ENCODE results near the gene BCORL1.

The BCORL1 gene

GRCh38 chrX:130095249-130096030, 113.0 kb downstream of the BCORL1 start:
- DNase-seq (ENCODE audit: low read depth) = no peak
- no peak overlapping the region for H3K4me3 ChIP-seq (ENCODE audit: low read length)
- no peak for TF ChIP-seq CTCF (conservative IDR thresholded peaks at IDR 0.05; ENCODE audit: low read length)

GRCh38 chrX:130097507-130098209, 115.2 kb downstream of the BCORL1 start:
- TF ChIP-seq CTCF (conservative IDR thresholded peaks at IDR 0.05; ENCODE audit: low read length) = no peak
- no peak overlapping the region for H3K4me3 ChIP-seq (ENCODE audit: low read length)
- DNase-seq (ENCODE audit: low read depth) = no peak

- no peak for DNase-seq (ENCODE audit: low read depth)
- TF ChIP-seq CTCF (conservative IDR thresholded peaks at IDR 0.05; ENCODE audit: low read length) = no peak
- no peak overlapping the region for H3K4me3 ChIP-seq (ENCODE audit: low read length)
Observed at GRCh38 chrX:130098210-130098552, 115.7 kb downstream of the BCORL1 start.

GRCh38 chrX:130100180-130100579, 117.7 kb downstream of the BCORL1 start:
- DNase-seq (ENCODE audit: low read depth) = peak; percentile 97
- no peak for TF ChIP-seq CTCF (conservative IDR thresholded peaks at IDR 0.05; ENCODE audit: low read length)
- no peak overlapping the region for H3K4me3 ChIP-seq (ENCODE audit: low read length)

- DNase-seq (ENCODE audit: low read depth) = no peak
- H3K4me3 ChIP-seq (ENCODE audit: low read length) = no peak overlapping the region
- no peak for TF ChIP-seq CTCF (conservative IDR thresholded peaks at IDR 0.05; ENCODE audit: low read length)
Observed at GRCh38 chrX:130103605-130104004, 121.2 kb downstream of the BCORL1 start.

- TF ChIP-seq CTCF (conservative IDR thresholded peaks at IDR 0.05; ENCODE audit: low read length) = no peak
- no peak overlapping the region for H3K4me3 ChIP-seq (ENCODE audit: low read length)
- no peak for DNase-seq (ENCODE audit: low read depth)
Observed at GRCh38 chrX:130105244-130105643, 122.8 kb downstream of the BCORL1 start.

- H3K4me3 ChIP-seq (ENCODE audit: low read length) = no peak overlapping the region
- TF ChIP-seq CTCF (conservative IDR thresholded peaks at IDR 0.05; ENCODE audit: low read length) = no peak
- no peak for DNase-seq (ENCODE audit: low read depth)
Observed at GRCh38 chrX:130106071-130106470, 123.6 kb downstream of the BCORL1 start.
